T-helper 22 cell (primary cell): ENCODE results near the gene NEK4.

ENCODE experiments used
- DNase-seq: peaks from one replicate; pipeline ENCODE4 v3.0.0-alpha.2; 2020; ENCODE audit warnings: low read depth

NEK4 gene

GRCh38 chr3:52663098-52663497, 107.6 kb downstream of the NEK4 start:
- no peak for DNase-seq

GRCh38 chr3:52660046-52660445, 110.7 kb downstream of the NEK4 start:
- DNase-seq: no peak
